NCI-H345 treated with DMSO at 0.1 percent for 48 hours (cell line): ENCODE measurements around the gene KCNMB2.

Experiments used
- DNase-seq: peaks from one replicate; lab custom pipeline; 2025; ENCODE audit not compliant: unreplicated experiment; lab: John Stamatoyannopoulos, UW

Gene KCNMB2

DNA sequence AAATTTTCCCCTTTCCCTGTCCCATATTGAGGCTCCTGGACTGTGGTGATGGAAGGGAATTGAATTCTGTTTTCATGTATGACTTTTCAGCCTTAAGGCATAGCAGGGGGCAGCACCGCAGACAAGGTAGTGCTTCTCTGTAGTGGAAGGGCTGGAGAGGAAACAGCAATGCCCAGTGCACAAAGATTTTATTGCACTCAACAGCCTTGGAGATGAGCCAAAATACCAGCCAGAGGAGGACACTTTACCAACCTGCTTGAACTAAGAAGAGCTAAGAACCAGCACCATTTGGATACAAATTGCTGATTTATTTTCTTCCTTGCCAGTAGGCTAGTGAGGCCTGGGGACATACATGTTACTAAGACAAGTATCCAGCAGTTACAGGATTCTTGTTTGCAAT lies 98.7 kb downstream of the KCNMB2 start:
- peak; percentile 43 for DNase-seq

GRCh38 chr3:178637802-178638201 lies 101.6 kb downstream of the KCNMB2 start:
- no peak for DNase-seq

DNA sequence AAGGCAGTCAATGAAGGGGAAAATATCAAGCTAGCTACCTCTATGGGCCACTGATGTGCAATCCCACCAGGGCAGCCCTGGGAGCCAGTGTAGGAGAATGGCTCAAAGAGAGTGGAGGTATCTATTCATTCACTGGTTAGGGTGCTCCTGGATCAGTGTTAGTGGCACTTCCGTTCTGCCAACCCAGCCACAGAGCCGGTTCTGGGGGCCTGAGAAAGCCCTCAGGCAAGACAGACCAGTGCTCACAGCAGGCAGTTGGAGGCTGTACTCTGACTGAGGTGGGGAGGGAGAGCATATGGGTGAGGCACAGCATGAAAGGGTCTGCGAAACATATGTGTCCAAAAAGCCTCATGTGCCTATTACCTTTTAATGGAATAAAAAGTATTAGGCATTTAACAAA lies 109.3 kb downstream of the KCNMB2 start:
- no peak for DNase-seq

DNA sequence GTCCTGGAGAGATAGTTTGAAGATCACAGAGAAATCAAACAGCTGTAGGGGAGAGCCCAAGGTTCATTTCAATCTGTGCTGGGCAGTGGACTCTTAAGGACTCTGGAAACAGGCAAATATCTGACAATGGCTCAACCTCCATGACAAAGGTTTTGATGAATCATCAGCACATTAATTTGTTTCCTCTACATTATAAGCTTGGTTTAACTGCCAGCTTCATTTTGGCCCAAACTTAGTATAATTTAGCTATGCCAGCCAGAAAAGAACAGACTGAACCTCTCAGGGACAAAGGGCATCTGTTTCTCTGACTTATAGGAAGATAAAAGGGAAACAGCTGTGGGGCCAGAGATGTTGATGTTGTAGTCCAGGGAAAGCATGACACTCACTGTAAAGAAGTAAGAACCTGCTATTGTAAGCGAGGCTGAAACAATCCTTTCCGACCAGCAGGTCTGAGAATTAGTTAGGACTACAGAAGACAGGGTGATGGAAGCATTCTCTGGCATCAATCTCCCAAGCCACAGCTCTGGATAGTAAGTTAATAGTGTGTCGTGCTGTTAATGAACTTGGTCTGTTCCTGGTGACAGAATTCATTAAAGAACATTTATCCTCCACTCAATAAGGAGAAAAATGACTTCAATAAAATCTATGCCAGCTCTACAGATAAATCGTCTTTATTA lies 110.1 kb downstream of the KCNMB2 start:
- DNase-seq, result no peak

- no peak for DNase-seq
These were observed 119.3 kb downstream of the KCNMB2 start for GRCh38 chr3:178655488-178655887.

- no peak for DNase-seq
These were observed 122.6 kb downstream of the KCNMB2 start for GRCh38 chr3:178658694-178659325.

GRCh38 chr3:178663201-178663934 lies 127.1 kb downstream of the KCNMB2 start:
- DNase-seq, result no peak

DNA sequence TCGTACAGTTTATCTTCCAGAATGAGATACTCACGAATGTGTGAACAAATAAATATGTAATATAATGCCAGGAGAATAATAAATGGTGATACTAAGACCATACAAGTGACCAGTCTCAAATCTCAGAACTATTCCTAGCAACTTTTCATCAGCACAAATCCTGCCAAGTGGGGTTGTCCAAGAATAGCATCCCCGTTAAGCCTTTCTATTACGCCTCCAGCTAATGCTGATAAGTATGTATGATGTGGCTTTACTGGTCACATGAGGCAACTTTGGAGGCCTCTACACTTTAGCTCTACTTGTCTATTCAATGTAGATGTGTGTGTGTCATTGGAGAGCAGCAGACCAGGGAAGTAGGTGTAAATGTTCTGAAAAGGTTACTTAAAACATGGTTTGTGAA lies 129.5 kb downstream of the KCNMB2 start:
- no peak for DNase-seq

DNA sequence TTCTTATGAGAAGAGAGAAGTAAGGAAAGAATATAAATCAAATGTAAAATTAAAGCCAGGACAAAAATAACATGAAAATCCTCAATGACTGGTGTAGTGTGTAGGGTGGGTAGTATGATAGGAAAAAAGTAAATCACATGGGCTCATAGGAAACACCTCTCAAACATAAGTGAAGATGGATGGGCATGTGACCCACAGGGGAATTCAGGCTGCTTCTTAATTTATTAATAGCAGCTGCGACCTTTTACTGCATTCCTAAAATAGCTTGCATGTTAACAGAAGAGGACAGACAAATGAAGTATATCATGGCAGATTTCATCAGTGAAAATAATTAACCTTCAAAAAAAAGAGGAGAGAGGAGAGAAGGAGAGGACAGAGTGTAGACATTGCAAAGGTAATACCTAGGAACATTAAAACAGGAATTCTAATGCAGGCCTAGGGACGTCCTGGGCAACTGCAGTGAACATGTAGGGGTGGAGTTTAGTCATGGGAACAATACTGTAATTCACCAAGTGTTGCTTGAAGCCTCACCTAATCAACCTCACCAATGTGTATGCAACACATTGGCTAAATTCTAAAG lies 132.9 kb downstream of the KCNMB2 start:
- no peak for DNase-seq

- no peak for DNase-seq
These were observed 133.5 kb downstream of the KCNMB2 start for GRCh38 chr3:178669758-178670157.

DNA sequence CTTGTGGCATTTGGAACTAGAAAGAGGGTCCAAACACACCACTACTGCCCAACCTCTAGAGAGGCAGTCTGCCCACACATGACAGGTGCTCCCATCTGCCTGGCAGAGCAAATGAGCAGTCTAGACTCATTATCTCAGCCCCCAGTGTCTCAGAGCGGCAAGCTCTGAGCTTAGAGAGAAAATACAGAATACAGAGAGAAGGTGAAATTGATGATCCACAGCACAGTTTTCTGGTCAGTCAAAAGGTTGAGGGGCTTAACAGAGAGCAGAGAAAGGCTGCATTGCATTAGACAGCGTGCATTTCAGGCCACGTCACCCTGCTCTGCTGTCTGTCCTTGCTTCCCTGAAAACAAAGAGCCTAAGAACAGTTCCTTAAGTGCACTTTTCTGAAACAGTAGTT lies 135.1 kb downstream of the KCNMB2 start:
- no peak for DNase-seq

DNA sequence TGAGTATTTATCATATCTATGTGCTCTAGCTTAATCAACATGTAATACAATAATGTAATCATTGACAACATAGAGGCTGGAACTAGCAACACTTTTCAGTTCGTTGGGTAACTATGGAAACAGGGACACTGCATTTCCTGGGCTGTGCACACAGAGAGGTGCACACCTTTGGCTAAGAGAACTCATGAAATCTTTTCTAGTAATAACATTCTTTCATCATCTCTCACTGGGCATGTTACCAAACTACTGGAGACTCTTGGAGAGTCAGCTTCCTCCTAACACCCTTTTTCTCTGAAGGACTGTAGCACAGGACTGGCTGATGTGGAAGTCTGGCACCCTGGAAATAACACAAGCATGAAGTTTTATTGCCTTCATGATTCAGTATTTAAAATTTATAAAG lies 135.6 kb downstream of the KCNMB2 start:
- DNase-seq, result no peak

- no peak for DNase-seq
These were observed 136.0 kb downstream of the KCNMB2 start for GRCh38 chr3:178672275-178672674.

DNA sequence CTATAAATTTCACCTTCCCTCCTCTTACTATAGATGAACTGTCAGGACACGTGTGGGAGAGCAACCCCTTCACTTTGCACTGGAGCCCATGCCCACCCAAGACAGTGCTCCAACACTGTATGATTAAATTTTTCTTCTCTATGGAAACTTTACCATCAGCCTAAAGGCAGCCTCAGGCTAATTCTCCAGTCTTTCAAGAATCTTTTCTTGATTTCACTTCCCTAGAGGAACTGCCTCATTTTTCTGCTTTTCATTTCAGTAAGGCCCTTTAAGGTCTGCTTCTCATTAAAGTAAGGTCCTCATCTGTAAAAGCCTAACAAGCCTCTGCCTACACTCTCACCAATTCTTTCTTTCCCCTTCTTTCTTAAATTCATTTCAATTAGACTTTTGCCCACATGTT lies 137.3 kb downstream of the KCNMB2 start:
- DNase-seq, result no peak

GRCh38 chr3:178676077-178676476 lies 139.8 kb downstream of the KCNMB2 start:
- no peak for DNase-seq

DNA sequence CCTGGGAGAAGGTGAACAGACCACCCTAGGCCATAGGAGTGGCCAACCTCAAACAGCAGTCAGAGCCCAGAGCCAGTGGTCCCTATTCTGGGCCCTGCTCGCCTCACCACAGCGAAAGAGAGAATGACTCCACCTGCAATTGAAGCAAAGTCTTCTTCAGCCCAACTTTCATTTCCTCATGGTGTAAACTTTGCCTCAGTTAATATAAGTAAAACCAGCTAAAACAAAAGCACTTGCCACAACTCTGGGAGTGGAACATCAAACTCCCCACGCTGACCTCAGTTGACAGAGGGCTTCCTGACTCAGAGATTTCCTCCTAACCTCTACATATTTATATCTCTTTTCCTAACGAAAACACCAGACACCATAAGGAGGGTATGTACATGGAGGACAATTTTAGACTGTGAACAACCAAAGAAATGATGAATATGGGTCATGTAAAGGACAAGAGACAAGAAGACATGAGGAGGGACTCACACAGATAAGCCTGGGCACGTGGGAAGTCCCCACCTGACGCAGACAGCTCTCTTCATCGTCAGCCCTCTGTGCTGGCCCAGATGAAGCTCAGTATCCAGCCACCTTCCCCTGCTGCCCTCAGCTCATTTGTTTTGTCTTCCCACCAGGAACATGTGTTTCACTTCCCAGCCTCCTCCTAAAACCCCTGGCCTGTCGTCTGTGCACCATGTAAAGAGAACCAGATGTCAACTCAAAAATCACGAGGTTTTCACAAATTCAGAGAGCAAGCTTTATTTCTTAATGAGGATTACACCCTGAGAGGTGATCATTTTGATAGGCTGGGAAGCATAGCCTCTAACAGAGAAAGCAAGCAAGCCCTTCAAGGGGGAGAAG lies 140.9 kb downstream of the KCNMB2 start:
- DNase-seq, result no peak

GRCh38 chr3:178677961-178678360 lies 141.7 kb downstream of the KCNMB2 start:
- no peak for DNase-seq

DNA sequence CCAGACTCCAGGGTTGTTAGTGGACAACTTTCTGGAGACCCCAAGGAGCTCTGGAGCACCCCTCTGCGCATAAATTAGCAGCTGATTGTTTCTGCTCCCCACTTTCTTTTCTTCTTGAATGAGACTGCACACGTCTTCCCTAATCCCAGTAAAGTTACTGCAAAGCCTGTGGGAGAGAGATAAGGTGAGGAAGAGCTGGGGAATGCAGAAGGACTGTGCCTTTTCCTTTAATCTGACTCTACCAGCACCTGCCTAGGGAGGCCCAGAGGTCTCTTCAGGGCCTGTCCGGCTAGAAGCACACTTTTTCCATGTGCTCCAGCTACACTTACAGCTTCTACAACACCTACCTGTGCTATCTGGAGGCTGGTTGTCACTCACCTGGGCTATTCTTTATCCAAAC lies 143.8 kb downstream of the KCNMB2 start:
- no peak for DNase-seq

GRCh38 chr3:178680489-178680888 lies 144.3 kb downstream of the KCNMB2 start:
- no peak for DNase-seq

DNA sequence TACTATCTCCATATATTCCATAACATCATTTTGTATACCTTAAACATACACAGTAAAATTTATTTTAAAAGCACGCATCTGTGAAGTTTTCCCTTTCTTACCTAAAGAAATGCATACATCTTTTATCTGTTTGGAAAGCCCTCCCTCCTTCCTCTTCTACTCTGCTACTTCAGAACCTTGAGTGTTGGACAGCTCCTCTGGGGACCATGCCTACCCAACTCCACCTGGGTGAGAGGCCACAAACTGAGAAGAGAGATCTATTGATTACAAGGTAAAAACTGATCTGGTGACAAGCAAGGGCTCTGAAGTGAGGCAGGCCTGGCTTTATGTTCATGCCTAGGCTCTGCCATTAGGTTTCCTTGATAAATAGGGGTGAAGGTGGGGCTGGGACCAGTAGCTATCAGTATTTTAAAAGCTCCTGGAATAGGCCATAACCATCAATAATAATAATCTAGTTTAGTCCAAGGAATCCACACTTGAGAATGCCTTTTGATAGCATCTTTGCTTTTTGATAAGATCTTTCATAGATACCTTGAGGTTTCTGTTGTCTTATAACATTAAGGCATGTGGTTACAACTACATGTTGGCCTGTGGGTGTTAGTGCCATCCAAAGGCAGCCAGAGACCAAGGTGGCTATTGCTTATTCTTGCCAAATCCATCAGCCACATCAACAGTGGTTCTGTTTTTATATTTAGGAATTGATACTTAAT lies 148.8 kb downstream of the KCNMB2 start:
- DNase-seq, result no peak

GRCh38 chr3:178685591-178685906 lies 149.3 kb downstream of the KCNMB2 start:
- no peak for DNase-seq
